Measurements from ENCODE around the gene LIF.

- TF ChIP-seq GABPA (IDR thresholded peaks at IDR 0.05; ENCODE audit: low read depth) (no peak), YY1 (IDR thresholded peaks at IDR 0.05; ENCODE audit: low read depth) (no peak), CTCF (IDR thresholded peaks at IDR 0.05) (no peak), FOXJ3 (CRISPR knock-in tag; IDR thresholded peaks at IDR 0.05) (no peak), RXRA (IDR thresholded peaks at IDR 0.05; ENCODE audit: borderline replicate concordance, low read depth) (no peak; the same call in 1 of the 2 replicates), JUND (IDR thresholded peaks at IDR 0.05) (no peak), RAD21 (IDR thresholded peaks at IDR 0.05; ENCODE audit: low read length) (no peak), ZBTB33 (IDR thresholded peaks at IDR 0.05; ENCODE audit: borderline replicate concordance, low read depth) (no peak), MAX (IDR thresholded peaks at IDR 0.05; ENCODE audit: low read depth) (0 out of 2 replicates have a peak, but pooled peaks have one; percentile 10)
Observed at GRCh38 chr22:30250661-30251267, 4.2 kb upstream of the LIF start.

Measured in SK-N-SH (cell line).